CD14-positive monocyte (primary cell): ENCODE data around the gene KRTAP3-3. TPM values are rescaled to one million over a fixed set of nuclear protein-coding genes. Genes with fewer than 3 reads are reported as not detected.

Source experiments
- DNase-seq, 3 donors: peaks; one replicate each; pipeline ENCODE4 v3.0.0-alpha.2; 2011 to 2022
- H2AFZ ChIP-seq: 2 replicates; pipeline ENCODE4 v1.6.0; 2012; ENCODE audit warnings: mild to moderate bottlenecking, low read depth, low read length, inconsistent platforms; ENCODE audit not compliant: insufficient read depth, poor library complexity, severe bottlenecking
- H3K27ac ChIP-seq, 2 donors: 1 replicate in 1 of 2; 2 replicates in 1 of 2; pipeline ENCODE4 v1.5.1; 2012 to 2013; ENCODE audit warnings: low read length in 2 of 2, control low read depth in 1 of 2, inconsistent platforms in 1 of 2, low read depth in 1 of 2, mild to moderate bottlenecking in 1 of 2
- H3K27me3 ChIP-seq, 2 donors: one replicate each; pipeline versions ENCODE4 v1.6.0 to v1.6.1; 2011 to 2013; ENCODE audit warnings: low read length in 2 of 2; ENCODE audit not compliant: control insufficient read depth in 2 of 2, insufficient read depth in 2 of 2
- H3K36me3 ChIP-seq, 2 donors: replicated peaks in 1 of 2; 1 replicate in 1 of 2; 2 replicates in 1 of 2; pipeline versions ENCODE4 v1.5.1 to v1.6.1; 2012 to 2013; ENCODE audit warnings: low read length in 2 of 2, control low read depth in 1 of 2, inconsistent platforms in 1 of 2, mild to moderate bottlenecking in 1 of 2; ENCODE audit not compliant: insufficient read depth in 2 of 2, control insufficient read depth in 1 of 2
- H3K4me1 ChIP-seq, 2 donors: 1 replicate in 1 of 2; 2 replicates in 1 of 2; pipeline versions ENCODE4 v1.5.1 to v1.6.1; 2012 to 2013; ENCODE audit warnings: low read length in 2 of 2, control low read depth in 1 of 2, inconsistent platforms in 1 of 2, mild to moderate bottlenecking in 1 of 2, moderate library complexity in 1 of 2; ENCODE audit not compliant: insufficient read depth in 2 of 2, control insufficient read depth in 1 of 2
- H3K4me2 ChIP-seq: replicated peaks from 2 replicates; pipeline ENCODE3; 2012; ENCODE audit warnings: low read length, moderate library complexity, mild to moderate bottlenecking; ENCODE audit not compliant: poor library complexity, severe bottlenecking; ENCODE audit errors: extremely low read depth
- H3K4me3 ChIP-seq, 3 experiments: fragments of 200-600 bp in 1 of 3; sonication (generic) in 1 of 3; replicated peaks in 1 of 3; 1 replicate in 2 of 3; 2 replicates in 1 of 3; pipeline ENCODE4 v1.5.1; 2011 to 2013; ENCODE audit warnings: low read length in 3 of 3, mild to moderate bottlenecking in 3 of 3, control low read depth in 2 of 3, low read depth in 2 of 3, inconsistent platforms in 1 of 3, moderate library complexity in 1 of 3
- H3K79me2 ChIP-seq: 2 replicates; pipeline ENCODE4 v1.6.0; 2012; ENCODE audit warnings: mild to moderate bottlenecking, control low read depth, inconsistent platforms, low read length, moderate library complexity; ENCODE audit not compliant: insufficient read depth
- H3K9ac ChIP-seq: 2 replicates; pipeline ENCODE4 v1.6.0; 2017; ENCODE audit warnings: low read length, mild to moderate bottlenecking; ENCODE audit not compliant: insufficient read depth, poor library complexity, severe bottlenecking
- H3K9me3 ChIP-seq, 2 donors: replicated peaks in 1 of 2; 1 replicate in 1 of 2; 2 replicates in 1 of 2; pipeline versions ENCODE4 v1.5.1 to v1.6.1; 2012 to 2013; ENCODE audit warnings: low read length in 2 of 2, control low read depth in 1 of 2; ENCODE audit not compliant: control insufficient read depth in 1 of 2, insufficient read depth in 1 of 2
- H4K20me1 ChIP-seq: 2 replicates; pipeline ENCODE4 v1.6.0; 2012; ENCODE audit warnings: mild to moderate bottlenecking, low read length, control low read depth, moderate library complexity; ENCODE audit not compliant: insufficient read depth
- H3K27ac Mint-ChIP-seq, 7 donors: one replicate each; pipeline ENCODE4 v1.8.0; 2020; ENCODE audit warnings: mild to moderate bottlenecking in 7 of 7, mixed read lengths in 7 of 7, moderate library complexity in 6 of 7, inconsistent platforms in 2 of 7
- H3K27me3 Mint-ChIP-seq, 3 donors: one replicate each; pipeline ENCODE4 v1.8.0; 2021 to 2022; ENCODE audit warnings: low read depth in 3 of 3, mild to moderate bottlenecking in 3 of 3, mixed read lengths in 3 of 3, moderate library complexity in 3 of 3, inconsistent platforms in 1 of 3
- H3K36me3 Mint-ChIP-seq, 2 donors: one replicate each; pipeline ENCODE4 v1.8.0; 2020; ENCODE audit warnings: mixed read lengths in 2 of 2, inconsistent platforms in 1 of 2, mild to moderate bottlenecking in 1 of 2
- H3K4me1 Mint-ChIP-seq: one replicate; pipeline ENCODE4 v1.8.0; 2020; ENCODE audit warnings: mild to moderate bottlenecking, mixed read lengths
- H3K4me3 Mint-ChIP-seq, 2 donors: one replicate each; pipeline ENCODE4 v1.8.0; 2020; ENCODE audit warnings: mild to moderate bottlenecking in 2 of 2, mixed read lengths in 2 of 2, moderate library complexity in 1 of 2
- H3K9me3 Mint-ChIP-seq, 7 donors: one replicate each; pipeline ENCODE4 v1.8.0; 2020 to 2022; ENCODE audit warnings: mixed read lengths in 7 of 7, mild to moderate bottlenecking in 6 of 7, moderate library complexity in 6 of 7, inconsistent platforms in 2 of 7
- CTCF ChIP-seq: fragments of 200-600 bp; IDR thresholded peaks from one replicate; pipeline ENCODE4 v1.8.0; 2022; ENCODE audit warnings: antibody characterized with exemption, mild to moderate bottlenecking
- WGBS: methylation state at CpG from one replicate; pipeline ENCODE4 v1.1.5; 2013; ENCODE audit warnings: missing lambda C conversion rate; ENCODE audit not compliant: insufficient coverage; 5-methylcytosine and 5-hydroxymethylcytosine counted together
- intact Hi-C, 2 donors: fragments of 100-400 bp; cut with micrococcal nuclease; formaldehyde crosslinking; loops; one replicate each; pipeline versions ENCODE4 v1.15.0 to v1.15.1; 2023
- polyA plus RNA-seq, 3 donors: library from polyadenylated mRNA; depleted of rRNA in 1 of 3; unstranded in 2 of 3; stranded (reverse) in 1 of 3; fragments of 300-500 nt in 2 of 3; fragments of >200 nt in 1 of 3; fragmentation: Illumina TruSeq in 2 of 3; gene quantifications; 1 replicate in 2 of 3; 2 replicates in 1 of 3; pipeline ENCODE4 v1.2.3, GENCODE V29; 2012 to 2021

Gene KRTAP3-3
- polyA plus RNA-seq, 3 donors = not detected

GRCh38 chr17:40992666-40993065 lies 1.3 kb downstream of the KRTAP3-3 start:
- H3K36me3 ChIP-seq = no peaks in the 10 kb centered on the region
- Mint-ChIP-seq H3K27ac (no peak overlapping the region), H3K9me3 (no peaks in the 10 kb centered on the region), H3K27me3 (peaks cover 6 to 19% (median 13%) of the 10 kb centered on the region in 3 donors), H3K4me1 (peaks cover under 1% of the 10 kb centered on the region), H3K4me3 (no peak overlapping the region), H3K36me3 (no peaks in the 10 kb centered on the region)
- H3K9ac ChIP-seq = no peak overlapping the region
- H3K27me3 ChIP-seq = peaks cover under 1 to 3% of the 10 kb centered on the region in 2 donors
- 100% methylated on average over 1 of the region's 3 CpGs for WGBS
- H3K4me1 ChIP-seq = no peaks in the 10 kb centered on the region
- H2AFZ ChIP-seq = no peak overlapping the region
- no peaks in the 10 kb centered on the region for H3K9me3 ChIP-seq
- intact Hi-C loops = no loop called here
- no peak overlapping the region for H3K27ac ChIP-seq
- no peak overlapping the region for H3K4me2 ChIP-seq
- DNase-seq = no peak
- no peak overlapping the region for H3K4me3 ChIP-seq
- TF ChIP-seq CTCF = no peak
- H4K20me1 ChIP-seq = no peaks in the 10 kb centered on the region
- H3K79me2 ChIP-seq = no peaks in the 10 kb centered on the region

- no peaks in the 10 kb centered on the region for H3K36me3 ChIP-seq
- no peak overlapping the region for H2AFZ ChIP-seq
- Mint-ChIP-seq H3K4me1 (peaks cover 3% of the 10 kb centered on the region), H3K36me3 (no peaks in the 10 kb centered on the region), H3K4me3 (no peak overlapping the region), H3K27ac (peak overlapping the region in 1 of 7 donors; percentile 14), H3K27me3 (peaks cover 7 to 13% (median 9%) of the 10 kb centered on the region in 3 donors), H3K9me3 (peaks cover 0 to 2% (median 0%) of the 10 kb centered on the region in 7 donors)
- H3K9me3 ChIP-seq = no peaks in the 10 kb centered on the region
- no peak overlapping the region for H3K4me2 ChIP-seq
- intact Hi-C loops = no loop called here
- 82% methylated on average over 7 of the region's 8 CpGs for WGBS
- no peak for TF ChIP-seq CTCF
- no peak for DNase-seq
- H3K27ac ChIP-seq = no peak overlapping the region
- no peaks in the 10 kb centered on the region for H3K79me2 ChIP-seq
- H4K20me1 ChIP-seq = no peaks in the 10 kb centered on the region
- H3K4me3 ChIP-seq = no peak overlapping the region
- H3K4me1 ChIP-seq = no peaks in the 10 kb centered on the region
- peaks cover 0 to 3% of the 10 kb centered on the region in 2 donors for H3K27me3 ChIP-seq
- H3K9ac ChIP-seq = no peak overlapping the region
These were observed 7.0 kb downstream of the KRTAP3-3 start for GRCh38 chr17:40986920-40987319.
